CD14-positive monocyte (primary cell): ENCODE data around the gene CXCL16. TPM values are rescaled to one million over a fixed set of nuclear protein-coding genes. Genes with fewer than 3 reads are reported as not detected.
A peak's percentile ranks its signal among the peaks of the same experiment; 100 is the strongest.

Experiments
- DNase-seq, 3 donors: peaks; one replicate each; pipeline ENCODE4 v3.0.0-alpha.2; 2011 to 2022
- H2AFZ ChIP-seq: 2 replicates; pipeline ENCODE4 v1.6.0; 2012; ENCODE audit warnings: mild to moderate bottlenecking, low read depth, low read length, inconsistent platforms; ENCODE audit not compliant: insufficient read depth, poor library complexity, severe bottlenecking
- H3K27ac ChIP-seq, 2 donors: 1 replicate in 1 of 2; 2 replicates in 1 of 2; pipeline ENCODE4 v1.5.1; 2012 to 2013; ENCODE audit warnings: low read length in 2 of 2, control low read depth in 1 of 2, inconsistent platforms in 1 of 2, low read depth in 1 of 2, mild to moderate bottlenecking in 1 of 2
- H3K27me3 ChIP-seq, 2 donors: one replicate each; pipeline versions ENCODE4 v1.6.0 to v1.6.1; 2011 to 2013; ENCODE audit warnings: low read length in 2 of 2; ENCODE audit not compliant: control insufficient read depth in 2 of 2, insufficient read depth in 2 of 2
- H3K36me3 ChIP-seq, 2 donors: replicated peaks in 1 of 2; 1 replicate in 1 of 2; 2 replicates in 1 of 2; pipeline versions ENCODE4 v1.5.1 to v1.6.1; 2012 to 2013; ENCODE audit warnings: low read length in 2 of 2, control low read depth in 1 of 2, inconsistent platforms in 1 of 2, mild to moderate bottlenecking in 1 of 2; ENCODE audit not compliant: insufficient read depth in 2 of 2, control insufficient read depth in 1 of 2
- H3K4me1 ChIP-seq, 2 donors: 1 replicate in 1 of 2; 2 replicates in 1 of 2; pipeline versions ENCODE4 v1.5.1 to v1.6.1; 2012 to 2013; ENCODE audit warnings: low read length in 2 of 2, control low read depth in 1 of 2, inconsistent platforms in 1 of 2, mild to moderate bottlenecking in 1 of 2, moderate library complexity in 1 of 2; ENCODE audit not compliant: insufficient read depth in 2 of 2, control insufficient read depth in 1 of 2
- H3K4me2 ChIP-seq: replicated peaks from 2 replicates; pipeline ENCODE3; 2012; ENCODE audit warnings: low read length, moderate library complexity, mild to moderate bottlenecking; ENCODE audit not compliant: poor library complexity, severe bottlenecking; ENCODE audit errors: extremely low read depth
- H3K4me3 ChIP-seq, 3 experiments: fragments of 200-600 bp in 1 of 3; sonication (generic) in 1 of 3; replicated peaks in 1 of 3; 1 replicate in 2 of 3; 2 replicates in 1 of 3; pipeline ENCODE4 v1.5.1; 2011 to 2013; ENCODE audit warnings: low read length in 3 of 3, mild to moderate bottlenecking in 3 of 3, control low read depth in 2 of 3, low read depth in 2 of 3, inconsistent platforms in 1 of 3, moderate library complexity in 1 of 3
- H3K79me2 ChIP-seq: 2 replicates; pipeline ENCODE4 v1.6.0; 2012; ENCODE audit warnings: mild to moderate bottlenecking, control low read depth, inconsistent platforms, low read length, moderate library complexity; ENCODE audit not compliant: insufficient read depth
- H3K9ac ChIP-seq: 2 replicates; pipeline ENCODE4 v1.6.0; 2017; ENCODE audit warnings: low read length, mild to moderate bottlenecking; ENCODE audit not compliant: insufficient read depth, poor library complexity, severe bottlenecking
- H3K9me3 ChIP-seq, 2 donors: replicated peaks in 1 of 2; 1 replicate in 1 of 2; 2 replicates in 1 of 2; pipeline versions ENCODE4 v1.5.1 to v1.6.1; 2012 to 2013; ENCODE audit warnings: low read length in 2 of 2, control low read depth in 1 of 2; ENCODE audit not compliant: control insufficient read depth in 1 of 2, insufficient read depth in 1 of 2
- H4K20me1 ChIP-seq: 2 replicates; pipeline ENCODE4 v1.6.0; 2012; ENCODE audit warnings: mild to moderate bottlenecking, low read length, control low read depth, moderate library complexity; ENCODE audit not compliant: insufficient read depth
- H3K27ac Mint-ChIP-seq, 7 donors: one replicate each; pipeline ENCODE4 v1.8.0; 2020; ENCODE audit warnings: mild to moderate bottlenecking in 7 of 7, mixed read lengths in 7 of 7, moderate library complexity in 6 of 7, inconsistent platforms in 2 of 7
- H3K27me3 Mint-ChIP-seq, 3 donors: one replicate each; pipeline ENCODE4 v1.8.0; 2021 to 2022; ENCODE audit warnings: low read depth in 3 of 3, mild to moderate bottlenecking in 3 of 3, mixed read lengths in 3 of 3, moderate library complexity in 3 of 3, inconsistent platforms in 1 of 3
- H3K36me3 Mint-ChIP-seq, 2 donors: one replicate each; pipeline ENCODE4 v1.8.0; 2020; ENCODE audit warnings: mixed read lengths in 2 of 2, inconsistent platforms in 1 of 2, mild to moderate bottlenecking in 1 of 2
- H3K4me1 Mint-ChIP-seq: one replicate; pipeline ENCODE4 v1.8.0; 2020; ENCODE audit warnings: mild to moderate bottlenecking, mixed read lengths
- H3K4me3 Mint-ChIP-seq, 2 donors: one replicate each; pipeline ENCODE4 v1.8.0; 2020; ENCODE audit warnings: mild to moderate bottlenecking in 2 of 2, mixed read lengths in 2 of 2, moderate library complexity in 1 of 2
- H3K9me3 Mint-ChIP-seq, 7 donors: one replicate each; pipeline ENCODE4 v1.8.0; 2020 to 2022; ENCODE audit warnings: mixed read lengths in 7 of 7, mild to moderate bottlenecking in 6 of 7, moderate library complexity in 6 of 7, inconsistent platforms in 2 of 7
- WGBS: methylation state at CpG from one replicate; pipeline ENCODE4 v1.1.5; 2013; ENCODE audit warnings: missing lambda C conversion rate; ENCODE audit not compliant: insufficient coverage; 5-methylcytosine and 5-hydroxymethylcytosine counted together
- intact Hi-C, 2 donors: fragments of 100-400 bp; cut with micrococcal nuclease; formaldehyde crosslinking; loops; one replicate each; pipeline versions ENCODE4 v1.15.0 to v1.15.1; 2023
- polyA plus RNA-seq, 3 donors: library from polyadenylated mRNA; depleted of rRNA in 1 of 3; unstranded in 2 of 3; stranded (reverse) in 1 of 3; fragments of 300-500 nt in 2 of 3; fragments of >200 nt in 1 of 3; fragmentation: Illumina TruSeq in 2 of 3; gene quantifications; 1 replicate in 2 of 3; 2 replicates in 1 of 3; pipeline ENCODE4 v1.2.3, GENCODE V29; 2012 to 2021
- TF ChIP-seq, protein P1 (sequence below): fragments of 200-600 bp; IDR thresholded peaks from one replicate; pipeline ENCODE4 v1.8.0; 2022; ENCODE audit warnings: antibody characterized with exemption, mild to moderate bottlenecking

CXCL16 gene
- polyA plus RNA-seq, 3 donors, result 68.1 to 204 (median 103) TPM

DNA sequence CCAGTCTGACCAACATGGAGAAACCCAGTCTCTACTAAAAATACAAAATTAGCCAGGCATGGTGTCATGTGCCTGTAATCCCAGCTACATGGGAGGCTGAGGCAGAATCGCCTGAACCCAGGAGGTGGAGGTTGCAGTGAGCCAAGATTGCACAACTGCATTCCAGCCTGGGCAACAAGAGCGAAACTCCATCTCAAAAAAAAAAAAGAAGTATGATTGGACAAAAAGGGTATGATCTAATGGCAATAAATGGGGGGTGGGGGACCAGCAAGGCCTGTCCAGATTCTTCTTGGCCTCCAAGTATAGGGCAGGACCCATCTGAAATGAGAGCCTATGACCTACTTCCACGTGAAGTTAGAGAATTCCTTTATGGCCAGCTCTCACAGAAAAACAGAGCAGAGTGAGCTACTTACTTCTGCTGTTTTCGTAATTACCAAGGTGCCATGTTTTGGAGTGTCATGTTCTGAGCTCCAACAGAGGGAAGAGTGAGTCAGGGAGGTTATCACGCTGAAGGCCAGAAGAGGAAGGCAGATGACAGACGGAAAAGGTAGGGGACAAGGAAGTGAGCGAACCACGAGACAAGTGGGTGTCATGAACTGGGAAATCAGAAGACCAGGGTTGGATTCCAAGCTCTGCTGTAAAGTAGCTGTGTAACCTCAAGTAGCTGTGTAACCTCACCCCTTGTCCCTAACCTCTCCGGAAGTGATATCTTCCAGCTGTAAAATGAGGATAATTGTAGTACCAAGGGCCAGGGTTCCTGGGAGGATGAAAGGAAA lies 3.7 kb downstream of the CXCL16 start:
- intact Hi-C loops, result loop anchor here in 1 of 2 donors (1.0 kb wide), 1 partner anchor 30 kb away; no protein-coding TSS in a partner anchor
- peak; percentile 95 to 99 (median 97) for DNase-seq
- WGBS, result 2% methylated on average over 7 of the region's 9 CpGs
- peak overlapping the region; percentile 23 for H3K9ac ChIP-seq
- no peaks in the 10 kb centered on the region for H4K20me1 ChIP-seq
- H3K4me3 Mint-ChIP-seq, result peak overlapping the region; percentile 59 to 71
- peak overlapping the region; percentile 50 for H3K4me2 ChIP-seq
- peaks cover 3 to 28% of the 10 kb centered on the region in 2 donors for H3K27me3 ChIP-seq
- H3K4me1 ChIP-seq, result peaks cover 73 to 86% of the 10 kb centered on the region in 2 donors
- H3K9me3 Mint-ChIP-seq, result peaks cover 0 to 18% (median 7%) of the 10 kb centered on the region in 7 donors
- peaks cover 24 to 38% (median 34%) of the 10 kb centered on the region in 3 donors for H3K27me3 Mint-ChIP-seq
- no peaks in the 10 kb centered on the region for H3K9me3 ChIP-seq
- H2AFZ ChIP-seq, result no peak overlapping the region
- peaks cover 78% of the 10 kb centered on the region for H3K4me1 Mint-ChIP-seq
- peaks cover 0 to 13% of the 10 kb centered on the region in 2 donors for H3K36me3 ChIP-seq
- no peaks in the 10 kb centered on the region for H3K79me2 ChIP-seq
- peak overlapping the region in 1 of 3 experiments; percentile 80 for H3K4me3 ChIP-seq
- H3K36me3 Mint-ChIP-seq, result peaks cover 54 to 59% of the 10 kb centered on the region in 2 donors
- H3K27ac ChIP-seq, result peak overlapping the region; percentile 88 to 96
- H3K27ac Mint-ChIP-seq, result peak overlapping the region; percentile 97 to 99 (median 99)
- TF ChIP-seq, protein P1, sequence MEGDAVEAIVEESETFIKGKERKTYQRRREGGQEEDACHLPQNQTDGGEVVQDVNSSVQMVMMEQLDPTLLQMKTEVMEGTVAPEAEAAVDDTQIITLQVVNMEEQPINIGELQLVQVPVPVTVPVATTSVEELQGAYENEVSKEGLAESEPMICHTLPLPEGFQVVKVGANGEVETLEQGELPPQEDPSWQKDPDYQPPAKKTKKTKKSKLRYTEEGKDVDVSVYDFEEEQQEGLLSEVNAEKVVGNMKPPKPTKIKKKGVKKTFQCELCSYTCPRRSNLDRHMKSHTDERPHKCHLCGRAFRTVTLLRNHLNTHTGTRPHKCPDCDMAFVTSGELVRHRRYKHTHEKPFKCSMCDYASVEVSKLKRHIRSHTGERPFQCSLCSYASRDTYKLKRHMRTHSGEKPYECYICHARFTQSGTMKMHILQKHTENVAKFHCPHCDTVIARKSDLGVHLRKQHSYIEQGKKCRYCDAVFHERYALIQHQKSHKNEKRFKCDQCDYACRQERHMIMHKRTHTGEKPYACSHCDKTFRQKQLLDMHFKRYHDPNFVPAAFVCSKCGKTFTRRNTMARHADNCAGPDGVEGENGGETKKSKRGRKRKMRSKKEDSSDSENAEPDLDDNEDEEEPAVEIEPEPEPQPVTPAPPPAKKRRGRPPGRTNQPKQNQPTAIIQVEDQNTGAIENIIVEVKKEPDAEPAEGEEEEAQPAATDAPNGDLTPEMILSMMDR, result no peak

- peaks cover 0 to 13% of the 10 kb centered on the region in 2 donors for H3K36me3 ChIP-seq
- Mint-ChIP-seq H3K36me3 (peaks cover 44 to 56% of the 10 kb centered on the region in 2 donors), H3K27ac (peak overlapping the region; percentile 97 to 99 (median 99)), H3K4me1 (peaks cover 76% of the 10 kb centered on the region), H3K9me3 (peaks cover 0 to 15% (median 5%) of the 10 kb centered on the region in 7 donors), H3K4me3 (peak overlapping the region in 1 of 2 donors; percentile 59), H3K27me3 (peaks cover 13 to 27% (median 23%) of the 10 kb centered on the region in 3 donors)
- peak overlapping the region; percentile 88 to 96 for H3K27ac ChIP-seq
- H3K4me3 ChIP-seq, result peak overlapping the region in 1 of 3 experiments; percentile 80
- H3K9me3 ChIP-seq, result no peaks in the 10 kb centered on the region
- WGBS, result 100% methylated on average over 6 of the region's 8 CpGs
- H3K79me2 ChIP-seq, result no peaks in the 10 kb centered on the region
- peaks cover 3 to 17% of the 10 kb centered on the region in 2 donors for H3K27me3 ChIP-seq
- H3K4me1 ChIP-seq, result peaks cover 76 to 87% of the 10 kb centered on the region in 2 donors
- H3K4me2 ChIP-seq, result peak overlapping the region; percentile 37
- TF ChIP-seq, protein P1, result no peak
- H3K9ac ChIP-seq, result peak overlapping the region; percentile 23
- no peak overlapping the region for H2AFZ ChIP-seq
- intact Hi-C loops, result loop anchor here in 1 of 2 donors (5.0 kb wide), 2 partner anchors 32 to 62 kb away; partner anchors contain the start of gene PSMB6
- DNase-seq, result no peak
- H4K20me1 ChIP-seq, result no peaks in the 10 kb centered on the region
These were observed 4.8 kb downstream of the CXCL16 start for GRCh38 chr17:4734857-4735475.
